Stimulated activated CD4-positive, alpha-beta T cell treated with anti-CD3 and anti-CD28 coated beads, TNF-alpha, amount 100 ng/mL, for 24 hours (primary cell): ENCODE measurements around the gene FAM168B.
"Not testable (repeated sequence)": the region's sequence is repeated elsewhere in the genome, so short reads cannot be mapped to it uniquely, and the experiment has no call there.

Experiments
- DNase-seq, 3 experiments: peaks; one replicate each; pipeline ENCODE4 v3.0.0-alpha.2; 2020; ENCODE audit warnings: low read depth in 3 of 3

FAM168B gene, protein sequence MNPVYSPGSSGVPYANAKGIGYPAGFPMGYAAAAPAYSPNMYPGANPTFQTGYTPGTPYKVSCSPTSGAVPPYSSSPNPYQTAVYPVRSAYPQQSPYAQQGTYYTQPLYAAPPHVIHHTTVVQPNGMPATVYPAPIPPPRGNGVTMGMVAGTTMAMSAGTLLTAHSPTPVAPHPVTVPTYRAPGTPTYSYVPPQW

DNA sequence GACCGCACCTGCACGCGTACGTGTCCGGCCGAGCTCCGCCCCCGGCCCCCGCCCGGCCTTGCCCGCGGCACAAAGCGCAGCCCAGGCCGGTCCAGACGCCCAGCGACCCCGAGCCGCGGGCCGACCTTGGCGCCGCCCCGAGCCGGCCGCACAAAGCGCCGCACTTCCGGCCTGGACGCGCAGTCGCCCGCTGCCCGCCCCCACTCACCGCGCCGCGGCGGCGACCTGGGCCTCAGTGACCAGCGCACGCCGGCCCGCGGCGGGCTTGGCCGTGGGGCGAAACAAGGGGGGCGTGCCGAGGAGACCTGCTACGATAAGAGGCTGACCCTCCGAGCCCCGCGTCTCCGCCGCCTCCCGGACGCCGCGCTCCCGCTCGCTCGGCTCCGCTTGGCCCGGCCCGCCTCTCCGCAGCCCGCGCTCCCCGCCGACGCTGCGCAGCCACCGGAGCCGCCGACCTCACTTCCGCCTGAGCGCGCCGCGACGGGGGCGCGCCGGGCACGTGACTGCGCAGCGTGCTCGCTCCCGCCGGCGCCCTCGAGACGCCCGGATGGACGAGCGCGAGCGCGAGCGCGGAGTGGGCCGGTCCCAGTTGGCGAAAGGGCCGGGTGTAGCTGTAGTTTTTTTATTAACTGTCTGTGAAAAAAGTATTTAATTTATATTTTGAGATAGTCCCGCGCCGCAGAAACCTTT lies at the start of gene FAM168B:
Gene FAM168B (minus strand): TSS at position 455 of the 690 bp plus-strand sequence. CDS start 10,814 bp downstream, outside the sequence.
- DNase-seq, result peak; percentile 77 to 83 (median 79)

GRCh38 chr2:131142849-131143248 lies 49.6 kb upstream of the FAM168B start:
- no peak for DNase-seq

DNA sequence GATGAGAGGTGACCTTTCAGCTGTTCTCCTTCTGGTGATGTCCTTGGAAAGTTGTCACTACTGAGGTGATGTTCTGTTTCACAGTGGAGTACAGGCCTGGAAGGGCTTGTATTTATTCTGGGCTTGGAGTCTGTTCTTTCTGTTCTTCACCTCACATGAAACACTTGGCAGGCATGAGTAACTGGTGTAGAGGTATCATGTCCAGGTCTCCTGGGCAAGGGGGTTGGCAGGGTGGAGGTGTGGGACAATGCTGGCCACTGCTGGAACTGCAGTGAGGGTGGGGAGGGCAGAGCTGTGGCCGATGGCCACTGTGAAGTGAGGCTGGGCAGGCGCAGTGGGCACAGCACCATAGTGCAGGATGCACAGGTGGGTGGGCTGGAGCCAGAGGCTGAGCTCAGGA lies 47.3 kb upstream of the FAM168B start:
- DNase-seq, result no peak

- no peak for DNase-seq
Observed at GRCh38 chr2:131132729-131133128, 39.5 kb upstream of the FAM168B start.

DNA sequence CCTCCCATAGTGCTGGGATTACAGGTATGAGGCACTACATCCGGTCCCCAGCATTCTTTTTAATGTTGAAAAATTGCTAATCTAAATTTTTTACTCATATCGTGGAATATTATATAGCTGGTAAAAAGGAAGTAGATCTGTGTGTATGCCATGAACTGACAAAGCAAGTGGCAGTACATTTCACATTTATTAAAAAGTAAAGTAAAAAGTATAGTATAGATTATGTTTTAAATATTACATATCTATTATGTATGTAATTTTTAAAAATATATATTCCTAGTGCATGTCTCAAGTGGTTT lies 37.0 kb upstream of the FAM168B start:
- no peak for DNase-seq

DNA sequence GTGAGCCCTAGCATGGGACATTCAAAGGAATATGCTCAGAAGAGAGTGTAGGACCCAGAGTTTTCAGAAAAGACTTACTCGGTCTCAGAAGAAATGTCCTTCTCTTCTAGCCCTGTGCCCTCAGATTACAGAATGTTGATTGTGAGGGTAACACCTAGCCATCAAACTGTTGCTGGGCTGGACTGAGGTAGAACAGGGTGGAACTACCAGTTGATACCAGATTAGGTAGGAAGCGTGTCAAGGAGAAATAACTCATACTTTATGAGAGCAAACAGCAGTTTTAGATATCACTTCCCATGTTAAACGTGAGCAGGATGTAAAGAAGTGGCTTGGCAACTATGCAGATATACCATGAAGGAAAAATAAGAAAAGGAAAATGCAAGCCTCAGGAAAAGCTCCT lies 34.7 kb upstream of the FAM168B start:
- DNase-seq, result no peak

DNA sequence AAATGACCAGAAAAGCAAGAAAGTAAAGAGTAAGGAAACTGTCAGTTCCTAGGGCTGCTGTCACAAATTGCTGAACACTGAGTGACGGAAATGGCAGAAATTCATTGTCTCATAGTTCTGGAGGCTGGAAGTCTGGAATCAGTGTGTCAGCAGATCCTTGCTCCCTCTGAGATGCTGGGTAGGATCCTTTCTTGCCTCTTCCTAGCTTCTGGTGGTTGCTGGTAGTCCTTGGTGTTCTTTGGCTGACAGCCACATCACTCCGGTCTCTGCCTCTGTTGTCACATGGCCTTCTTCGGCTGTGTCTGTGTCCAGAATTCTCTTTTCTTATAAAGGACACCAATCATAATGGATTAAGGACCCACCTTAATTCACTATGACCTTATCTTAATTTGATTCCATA lies 33.8 kb upstream of the FAM168B start:
- DNase-seq, result no peak

GRCh38 chr2:131126436-131126835 lies 33.2 kb upstream of the FAM168B start:
- DNase-seq, result no peak

DNA sequence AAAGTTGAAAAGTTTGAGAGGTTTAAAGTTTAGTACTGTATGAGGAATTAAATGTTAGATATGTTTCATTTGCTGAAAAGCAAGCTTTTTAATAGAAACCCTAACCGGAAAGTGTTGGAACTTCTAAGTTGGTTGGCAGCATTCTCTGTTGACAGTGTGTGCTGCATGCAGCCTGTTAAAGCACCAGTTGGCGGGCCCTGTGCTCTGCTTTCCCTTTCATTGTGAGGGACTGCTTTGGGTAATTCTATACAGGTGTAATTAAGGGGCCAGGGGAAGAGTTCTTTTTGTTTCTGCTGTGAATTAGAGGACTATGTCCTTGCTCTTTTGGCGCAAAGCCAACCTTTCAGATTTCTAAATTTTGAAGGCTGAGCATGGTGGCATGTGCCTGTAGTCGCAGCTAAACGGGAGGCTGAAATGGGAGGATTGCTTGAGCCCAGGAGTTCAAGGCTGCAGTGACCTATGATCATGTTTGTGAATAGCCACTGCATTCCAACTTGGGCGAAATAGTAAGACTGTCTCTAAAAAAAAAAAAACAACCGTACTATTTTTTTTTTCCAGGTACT lies 32.0 kb upstream of the FAM168B start:
- no peak for DNase-seq

GRCh38 chr2:131123192-131123591 lies 29.9 kb upstream of the FAM168B start:
- DNase-seq, result no peak

DNA sequence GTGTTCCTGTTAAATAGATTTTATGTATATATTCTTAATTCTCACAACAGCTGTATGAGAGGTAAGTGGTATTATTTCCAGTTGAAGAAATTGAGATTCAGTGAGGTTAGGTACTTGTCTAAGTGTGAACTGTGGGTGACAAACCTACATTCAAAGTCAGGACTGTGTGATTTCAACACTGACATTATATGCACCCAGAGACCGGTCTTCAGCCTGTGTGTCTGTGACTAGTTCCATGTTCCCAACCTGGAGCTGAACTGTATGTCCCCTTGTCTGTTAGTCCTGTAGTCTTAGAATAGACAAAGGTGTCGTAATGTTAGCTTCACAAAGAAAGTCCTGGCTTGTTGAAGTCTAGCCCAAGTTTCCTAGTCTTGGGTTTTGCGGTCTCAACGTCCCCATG lies 29.2 kb upstream of the FAM168B start:
- no peak for DNase-seq

GRCh38 chr2:131121464-131121863 lies 28.2 kb upstream of the FAM168B start:
- DNase-seq, result no peak

GRCh38 chr2:131120815-131121317 lies 27.6 kb upstream of the FAM168B start:
- DNase-seq, result no peak

GRCh38 chr2:131115752-131116151 lies 22.5 kb upstream of the FAM168B start:
- no peak for DNase-seq

DNA sequence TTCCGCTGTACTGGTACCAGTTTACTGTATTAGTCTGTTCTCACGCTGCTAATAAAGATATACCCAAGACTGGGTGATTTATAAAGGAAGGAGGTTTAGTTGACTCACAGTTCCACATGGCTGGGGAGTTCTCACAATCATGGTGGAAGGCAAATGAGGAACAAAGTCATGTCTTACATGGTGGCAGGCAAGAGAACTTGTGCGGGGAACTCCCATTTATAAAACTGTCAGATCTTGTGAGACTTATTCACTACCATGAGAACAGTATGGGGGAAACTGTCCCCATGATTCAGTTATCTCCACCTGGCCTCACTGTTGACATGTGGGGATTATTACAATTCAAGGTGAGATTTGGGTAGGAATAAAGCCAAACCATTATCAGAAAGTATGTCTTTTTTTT lies 21.7 kb upstream of the FAM168B start:
- DNase-seq, result not testable (repeated sequence)

DNA sequence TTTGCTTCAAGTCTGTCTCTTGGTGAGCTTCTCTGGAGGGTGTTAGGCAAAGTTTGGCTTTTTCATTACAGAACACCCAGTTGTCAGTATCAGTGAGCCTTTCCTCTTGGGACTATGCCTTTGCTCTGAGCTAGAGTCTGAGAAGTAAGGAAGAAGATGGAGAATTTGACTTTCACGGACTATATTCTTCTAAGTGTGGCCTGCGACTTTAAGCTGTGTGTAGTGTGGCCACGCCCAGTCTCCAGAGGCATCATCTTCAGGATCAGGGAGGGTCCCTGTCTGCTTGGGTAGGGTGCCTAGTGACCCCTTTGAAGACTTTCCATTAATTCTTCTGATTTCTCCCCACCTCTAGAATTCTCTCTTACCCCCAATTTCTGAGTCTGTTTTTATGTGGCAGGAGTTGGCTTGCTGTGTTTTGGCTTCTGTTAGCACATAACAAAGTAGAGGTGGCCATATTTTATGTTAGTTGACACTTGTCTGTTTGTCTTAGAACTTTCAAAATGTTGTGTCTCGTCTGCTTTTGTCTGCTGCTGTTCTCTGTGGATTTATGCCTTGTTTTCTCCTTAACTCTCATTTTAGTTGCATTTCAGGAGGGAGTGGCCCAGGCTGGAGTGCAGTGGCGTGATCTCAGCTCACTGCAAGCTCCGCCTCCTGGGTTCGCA lies 20.4 kb upstream of the FAM168B start:
- no peak for DNase-seq

DNA sequence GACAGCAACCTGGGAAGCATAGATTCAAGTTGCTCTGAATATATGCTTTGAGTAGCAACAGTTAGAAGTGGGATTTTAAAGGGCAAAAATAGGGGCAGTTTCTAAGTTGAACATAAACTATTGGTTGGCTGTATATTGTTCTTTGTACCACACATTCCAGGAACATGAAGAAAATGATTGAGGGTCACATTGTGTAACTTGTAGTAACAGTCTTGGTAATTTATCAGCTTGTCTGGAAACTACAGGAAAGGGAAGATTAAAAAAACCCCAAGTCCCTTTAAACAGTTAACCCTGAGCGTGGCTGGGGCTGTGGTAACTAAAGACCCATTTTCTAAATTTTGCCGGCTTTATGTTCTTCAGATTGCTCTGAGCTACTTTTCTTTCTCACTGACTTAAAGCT lies 19.3 kb upstream of the FAM168B start:
- no peak for DNase-seq

DNA sequence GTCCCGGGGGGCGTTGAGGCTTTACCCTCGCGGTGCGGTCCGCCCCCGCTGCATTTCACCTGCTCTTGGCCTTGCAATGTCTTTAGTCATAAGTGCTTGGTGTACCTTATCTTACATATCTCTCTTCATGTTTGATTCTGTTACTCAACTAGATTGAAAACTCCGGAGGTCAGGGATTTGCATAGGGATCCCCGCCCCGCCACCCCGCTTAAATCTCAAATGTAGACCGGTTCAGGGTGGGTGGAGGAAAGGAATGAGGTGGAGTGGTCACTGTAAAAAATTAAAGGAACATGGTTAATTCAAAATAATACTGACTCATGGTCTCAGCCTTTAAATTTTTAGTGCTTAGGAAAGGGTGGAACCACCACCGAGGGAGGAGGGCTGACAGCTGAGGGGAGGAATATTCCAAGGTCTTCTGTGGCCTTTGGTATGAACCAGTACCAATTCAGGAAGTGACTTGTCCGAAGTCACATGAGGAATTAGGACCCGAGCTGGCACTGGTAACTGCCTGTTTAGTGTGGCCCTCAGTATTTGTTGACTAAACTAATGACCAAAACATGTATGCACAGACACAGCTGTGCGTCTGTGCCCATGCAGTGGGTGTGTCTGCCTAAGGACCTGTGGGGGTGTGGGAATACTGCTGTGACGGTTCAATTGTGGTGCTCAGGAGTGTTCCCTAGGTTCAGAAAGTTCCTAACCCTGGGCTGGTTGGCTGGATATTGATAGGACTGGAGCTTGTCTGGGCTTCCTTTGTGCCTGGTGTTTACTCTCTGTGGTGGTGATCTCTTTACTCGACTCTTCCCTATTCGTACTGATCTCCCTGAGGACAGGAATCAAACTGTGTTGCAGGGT lies 12.9 kb upstream of the FAM168B start:
- DNase-seq, result peak in 1 of 3 experiments; percentile 40

- peak; percentile 85 to 93 (median 88) for DNase-seq
Observed at GRCh38 chr2:131105156-131105949, 12.1 kb upstream of the FAM168B start, which contains the start of gene PLEKHB2. TSS of gene PLEKHB2 (plus strand) at chr2:131105336. CDS start at chr2:131120942, 15,606 bp downstream.

DNA sequence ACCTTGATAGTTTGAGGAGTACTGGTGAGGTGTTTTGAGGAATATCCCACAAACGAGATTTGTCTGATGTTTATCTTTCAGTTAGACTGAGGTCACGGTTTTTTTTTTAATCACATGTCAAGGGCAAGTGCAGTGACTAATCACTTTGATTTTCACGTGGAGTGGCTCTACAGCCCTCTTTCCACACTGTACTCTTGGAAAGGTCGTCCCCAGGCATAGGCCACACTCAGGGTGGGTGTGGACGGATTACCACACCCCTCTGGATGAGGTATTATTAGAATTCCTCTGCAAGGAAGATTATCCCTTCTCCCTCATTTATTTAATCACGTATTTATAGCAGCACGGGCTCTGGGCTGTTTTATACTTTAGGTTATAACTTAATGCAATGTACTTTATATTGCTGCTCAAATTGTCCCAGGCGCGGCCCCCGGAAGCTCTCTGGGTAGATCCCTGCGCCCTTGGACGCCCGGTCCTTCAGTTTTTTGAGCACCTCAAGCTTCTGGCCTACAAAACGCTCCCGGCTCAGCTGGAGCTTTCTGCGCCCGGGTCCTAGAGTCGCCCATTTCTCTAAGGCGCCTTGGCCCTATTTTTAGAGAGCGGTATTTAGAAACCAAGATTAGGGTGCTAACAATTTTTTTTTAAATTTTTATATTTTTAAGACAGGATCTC lies 11.4 kb upstream of the FAM168B start:
- DNase-seq, result peak in 2 of 3 experiments; percentile 24 to 34
